B cell (primary cell): Measurements from ENCODE around the gene PDCD4.

Source experiments
- CTCF ChIP-seq: fragments of 200-600 bp; IDR thresholded peaks from one replicate; pipeline ENCODE4 v1.8.0; 2022; ENCODE audit warnings: antibody characterized with exemption, mild to moderate bottlenecking
- EZH2 ChIP-seq: IDR thresholded peaks from 2 replicates; pipeline ENCODE4 v1.6.1; 2012; ENCODE audit warnings: borderline replicate concordance, low read depth, mild to moderate bottlenecking, moderate library complexity, low read length; ENCODE audit not compliant: insufficient read depth, poor library complexity, severe bottlenecking

- TF ChIP-seq CTCF: no peak
- no peak for TF ChIP-seq EZH2
These were observed 40.6 kb downstream of the PDCD4 start for GRCh38 chr10:110912374-110912773.
